ENCODE measurements around the gene SLC5A4.

- TF ChIP-seq CTCF (IDR thresholded peaks at IDR 0.05) (no peak), POLR2A (IDR thresholded peaks at IDR 0.05) (no peak), POLR2AphosphoS5 (IDR thresholded peaks at IDR 0.05) (no peak), EP300 (IDR thresholded peaks at IDR 0.05) (no peak)
Observed at GRCh38 chr22:32281072-32281471, 25.9 kb upstream of the SLC5A4 start.
